RWPE1 (cell line): ENCODE measurements around the gene SMYD3.
"Not testable (repeated sequence)": the region's sequence is repeated elsewhere in the genome, so short reads cannot be mapped to it uniquely, and the experiment has no call there.

Experiments used
- CTCF ChIA-PET: fragments of 350-600 bp; sonication (Branson Sonifier 250); formaldehyde crosslinking; extraction: SDS; loops from one replicate; lab custom pipeline; 2021; lab: Yijun Ruan, JAX
- POLR2A ChIA-PET: fragments of 400-600 bp; formaldehyde crosslinking; extraction: SDS; loops from one replicate; lab custom pipeline; 2020; ENCODE audit warnings: antibody characterized with exemption; ENCODE audit not compliant: low non-redundant PET; lab: Yijun Ruan, JAX
- DNase-seq: peaks from one replicate; pipeline ENCODE4 v3.0.0; 2012; ENCODE audit warnings: low spot score
- H3K27ac ChIP-seq: fragments of 450-650 bp; 2 replicates; pipeline ENCODE4 v1.5.1; 2017
- CTCF ChIP-seq: fragments of 450-650 bp; conservative IDR thresholded peaks from 2 replicates; pipeline ENCODE4 v1.5.1; 2017; ENCODE audit warnings: low read depth, mild to moderate bottlenecking

Gene SMYD3

DNA sequence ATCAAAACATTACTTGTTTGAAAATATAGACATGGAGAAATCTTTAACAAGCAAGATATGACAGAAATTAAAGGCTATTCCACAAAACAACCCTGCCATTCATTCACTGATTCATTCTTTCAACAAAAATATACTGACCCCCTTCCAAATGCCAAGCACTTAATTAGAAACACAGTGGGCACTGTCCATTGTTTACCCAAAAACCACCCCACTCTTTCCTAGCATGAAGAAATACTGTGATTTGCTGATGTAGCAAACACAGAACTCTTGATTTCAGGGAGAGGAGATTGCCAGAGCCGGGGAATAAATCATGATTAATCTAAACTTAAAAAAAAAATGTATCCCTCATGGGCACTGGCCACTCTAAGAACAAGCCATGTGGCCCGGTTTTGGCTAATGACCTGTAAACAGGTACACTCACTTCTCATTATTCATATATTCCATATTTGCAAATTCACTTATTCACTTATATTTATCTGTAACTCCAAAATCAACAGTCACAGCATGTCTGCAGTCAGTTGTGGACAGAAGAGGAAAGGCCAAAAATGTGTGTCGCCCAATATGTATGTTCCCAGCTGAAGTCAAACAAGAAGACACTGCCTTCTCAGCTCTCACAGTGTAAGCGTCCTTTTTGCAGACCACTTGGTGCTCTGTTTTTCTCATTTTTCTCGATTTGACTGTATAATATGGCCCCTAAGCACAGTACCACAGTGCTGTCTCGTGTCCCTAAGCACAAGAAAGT lies 133.1 kb downstream of the SMYD3 start:
- no peak for DNase-seq
- no peak overlapping the region for H3K27ac ChIP-seq
- TF ChIP-seq CTCF = no peak
- POLR2A ChIA-PET = no interaction called here
- CTCF ChIA-PET = interaction anchor here (0.5 to 0.7 kb wide), 2 partner anchors 22 to 119 kb away, joined by 3 to 7 read pairs; no protein-coding TSS in a partner anchor

- no peak overlapping the region for H3K27ac ChIP-seq
- DNase-seq = no peak
- CTCF ChIA-PET = no interaction called here
- POLR2A ChIA-PET = no interaction called here
- no peak for TF ChIP-seq CTCF
Measured at GRCh38 chr1:246372559-246372958, 134.5 kb downstream of the SMYD3 start.

GRCh38 chr1:246367041-246367440 lies 140.0 kb downstream of the SMYD3 start:
- ChIA-PET POLR2A (no interaction called here), CTCF (interaction anchor here (0.6 to 0.7 kb wide), 3 partner anchors 18 to 321 kb away, joined by 3 to 5 read pairs (median 5); no protein-coding TSS in a partner anchor)
- no peak for DNase-seq

GRCh38 chr1:246365708-246366107 lies 141.4 kb downstream of the SMYD3 start:
- DNase-seq = no peak
- H3K27ac ChIP-seq = no peak overlapping the region
- no peak for TF ChIP-seq CTCF
- POLR2A ChIA-PET = no interaction called here
- CTCF ChIA-PET = interaction anchor here (0.6 to 0.7 kb wide), 3 partner anchors 111 to 1240 kb away, joined by 3 to 7 read pairs (median 3); no protein-coding TSS in a partner anchor

More at GRCh38 chr1:246367041-246367440, 140.0 kb downstream of the SMYD3 start:
- TF ChIP-seq CTCF = no peak
- H3K27ac ChIP-seq = no peak overlapping the region

DNA sequence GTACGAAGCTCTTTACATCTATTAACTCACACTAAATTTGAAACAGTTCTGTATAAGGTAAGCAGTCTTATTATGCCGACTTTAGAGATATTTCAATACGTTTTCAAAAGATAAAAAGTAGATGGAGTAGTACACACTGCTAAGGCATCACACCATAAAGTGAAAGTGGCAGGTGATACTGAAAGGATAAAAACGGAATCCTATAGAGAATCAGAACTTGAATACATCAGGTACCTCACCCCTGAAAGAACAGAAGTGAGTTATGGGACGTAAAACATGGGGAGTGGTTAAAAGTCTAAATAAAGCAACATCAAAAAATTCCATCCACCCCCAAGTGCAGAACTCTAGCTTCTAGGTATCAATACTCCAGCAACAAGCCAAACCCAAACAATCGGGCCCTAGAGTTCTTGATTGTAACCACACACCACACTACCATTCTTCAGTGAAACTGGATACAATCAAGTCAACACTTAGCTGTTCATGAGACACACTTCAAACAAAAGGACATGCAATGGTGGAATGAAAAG lies 142.6 kb downstream of the SMYD3 start:
- POLR2A ChIA-PET = no interaction called here
- H3K27ac ChIP-seq = no peak overlapping the region
- CTCF ChIA-PET = no interaction called here
- TF ChIP-seq CTCF = no peak
- DNase-seq = no peak

- H3K27ac ChIP-seq, DNase-seq, POLR2A ChIA-PET, CTCF ChIA-PET: not testable (repeated sequence)
Measured at GRCh38 chr1:246357014-246357598, 150.0 kb downstream of the SMYD3 start.
